Lung (tissue), 16 donors: Measurements from ENCODE around the gene POLR2L. TPM values are rescaled to one million over a fixed set of nuclear protein-coding genes. Genes with fewer than 3 reads are reported as not detected.

Source experiments
- ATAC-seq: fragments of 200-7000 bp; cut with Tn5 transposase; one replicate; pipeline ENCODE4 v1.9.1; 2020; ENCODE audit warnings: moderate number of reproducible peaks; ENCODE audit not compliant: insufficient read depth, low FRiP score
- DNase-seq, 3 donors: peaks; one replicate each; pipeline ENCODE4 v3.0.0-alpha.2; 2013 to 2017
- H3K27ac ChIP-seq, 2 donors: one replicate each; pipeline ENCODE4 v1.5.1; 2013; ENCODE audit warnings: mild to moderate bottlenecking in 2 of 2, moderate library complexity in 2 of 2, control low read depth in 1 of 2, inconsistent platforms in 1 of 2, low read depth in 1 of 2, low read length in 1 of 2
- H3K27me3 ChIP-seq, 3 donors: one replicate each; pipeline ENCODE4 v1.5.1; 2013; ENCODE audit warnings: low read length in 2 of 3; ENCODE audit not compliant: control insufficient read depth in 3 of 3, insufficient read depth in 3 of 3
- H3K36me3 ChIP-seq, 4 donors: one replicate each; pipeline ENCODE4 v1.5.1; 2013; ENCODE audit warnings: low read length in 4 of 4, mild to moderate bottlenecking in 1 of 4, moderate library complexity in 1 of 4; ENCODE audit not compliant: control insufficient read depth in 4 of 4, insufficient read depth in 4 of 4
- H3K4me1 ChIP-seq, 5 donors: one replicate each; pipeline ENCODE4 v1.5.1; 2013; ENCODE audit warnings: low read length in 5 of 5, mild to moderate bottlenecking in 2 of 5, moderate library complexity in 1 of 5; ENCODE audit not compliant: control insufficient read depth in 5 of 5, insufficient read depth in 5 of 5
- H3K4me3 ChIP-seq: one replicate; pipeline ENCODE4 v1.5.1; 2013; ENCODE audit warnings: mild to moderate bottlenecking, control low read depth, moderate library complexity
- H3K9ac ChIP-seq, 2 donors: one replicate each; pipeline ENCODE4 v1.5.1; 2013; ENCODE audit warnings: low read length in 2 of 2, control low read depth in 1 of 2; ENCODE audit not compliant: insufficient read depth in 1 of 2
- H3K9me3 ChIP-seq, 4 donors: one replicate each; pipeline ENCODE4 v1.5.1; 2013; ENCODE audit warnings: low read length in 3 of 4, mild to moderate bottlenecking in 1 of 4, moderate library complexity in 1 of 4; ENCODE audit not compliant: control insufficient read depth in 4 of 4, insufficient read depth in 3 of 4
- CTCF ChIP-seq: IDR thresholded peaks from 2 replicates; pipeline ENCODE4 v1.5.1; 2012; ENCODE audit warnings: mild to moderate bottlenecking; ENCODE audit errors: control extremely low read depth, extremely low read depth
- WGBS, 2 donors: extraction: QIAGEN DNeasy Blood & Tissue Kit; methylation state at CpG; one replicate each; pipeline ENCODE4 v1.1.7; 2013; 5-methylcytosine and 5-hydroxymethylcytosine counted together
- long read RNA-seq, 5 donors: transcript quantifications; one replicate each; lab custom pipeline, GENCODE V29; 2026
- polyA plus RNA-seq, 2 donors: library from polyadenylated mRNA; stranded (reverse); fragments of 200-250 nt; gene quantifications; one replicate each; pipeline ENCODE4 v1.2.1, GENCODE V29; 2013
- total RNA-seq, 2 donors: library from RNA; depleted of rRNA in 1 of 2; stranded (reverse); fragments of >200 nt in 1 of 2; gene quantifications; one replicate each; pipeline ENCODE4 v1.2.1, GENCODE V29; 2014 to 2021
- donor health status: control.
- donor health status: control.
- donor health status: Bipolar disorder and iron deficiency.
- donor health status: healthy.
- donor health status: DM: yes; HTN: yes; CAD: no.

The POLR2L gene
- 100 to 1,000 TPM; 144 to 155 TPM for total RNA-seq
- polyA plus RNA-seq: 100 to 1,000 TPM; 179 to 183 TPM
- long read RNA-seq, donor 1, transcript POLR2L-201 (2 exons, 892 nt): major isoform, 163 of 163 reads
- long read RNA-seq, donor 1, partial matches to known transcripts: 0 of 163 reads
- long read RNA-seq, donor 1, other reads (novel, unspliced or antisense): 0 of 163 reads
- long read RNA-seq, donor 2, transcript POLR2L-201 (2 exons, 892 nt): major isoform, 117 of 206 reads
- long read RNA-seq, donor 2, partial matches to known transcripts: 78 of 206 reads
- long read RNA-seq, donor 2, other reads (novel, unspliced or antisense): 11 of 206 reads
- long read RNA-seq, donor 3, transcript POLR2L-201 (2 exons, 892 nt): major isoform, 154 of 154 reads
- long read RNA-seq, donor 3, partial matches to known transcripts: 0 of 154 reads
- long read RNA-seq, donor 3, other reads (novel, unspliced or antisense): 0 of 154 reads
- long read RNA-seq, donor 4, transcript POLR2L-201 (2 exons, 892 nt): major isoform, 127 of 127 reads
- long read RNA-seq, donor 4, partial matches to known transcripts: 0 of 127 reads
- long read RNA-seq, donor 4, other reads (novel, unspliced or antisense): 0 of 127 reads
- long read RNA-seq, donor 5, transcript POLR2L-201 (2 exons, 892 nt): major isoform, 255 of 286 reads
- long read RNA-seq, donor 5, partial matches to known transcripts: 31 of 286 reads
- long read RNA-seq, donor 5, other reads (novel, unspliced or antisense): 0 of 286 reads

GRCh38 chr11:842370-843002 is at the start of gene POLR2L, which contains the start of gene TSPAN4:
Gene POLR2L, minus strand, starts transcription at chr11:842529. Its CDS starts 21 bp downstream, at chr11:842508.
Gene TSPAN4, plus strand, starts transcription at chr11:842852. Its CDS starts 7,453 bp downstream, at chr11:850305.
- H3K36me3 ChIP-seq: peaks cover 3 to 35% (median 10%) of the 10 kb centered on the region in 4 donors
- no peak within 1 kb of the TSS for H3K9ac ChIP-seq
- DNase-seq (peak; percentile 89 to 93 (median 89)), ATAC-seq (peak; percentile 75)
- TF ChIP-seq CTCF: no peak
- peak within 1 kb of the TSS; percentile 70 for H3K4me3 ChIP-seq
- H3K27ac ChIP-seq: peak within 1 kb of the TSS; percentile 95 to 97
- no peaks in the 10 kb centered on the region for H3K27me3 ChIP-seq
- no peaks in the 10 kb centered on the region for H3K9me3 ChIP-seq
- H3K4me1 ChIP-seq: peaks cover 6 to 42% (median 33%) of the 10 kb centered on the region in 5 donors
- WGBS, 2 donors: 0 to 1% methylated on average over 66 to 87 of the region's 87 CpGs

- Histone ChIP-seq H3K4me3 (no peak overlapping the region), H3K27me3 (no peaks in the 10 kb centered on the region), H3K4me1 (peaks cover 0 to 12% (median 0%) of the 10 kb centered on the region in 5 donors), H3K9ac (no peak overlapping the region), H3K9me3 (no peaks in the 10 kb centered on the region), H3K36me3 (peaks cover 0 to 25% (median 7%) of the 10 kb centered on the region in 4 donors), H3K27ac (no peak overlapping the region)
- TF ChIP-seq CTCF: no peak
- DNase-seq: peak in 2 of 3 donors; percentile 20 to 28
- WGBS, 2 donors: 82 to 88% methylated on average over 26 to 27 of the region's 27 CpGs
- no peak for ATAC-seq
Measured at GRCh38 chr11:890794-891540, 48.6 kb upstream of the POLR2L start.

- WGBS, 2 donors: 91 to 96% methylated on average over 32 of the region's 32 CpGs
- DNase-seq: no peak
- Histone ChIP-seq H3K27me3 (no peaks in the 10 kb centered on the region), H3K9ac (no peak overlapping the region), H3K27ac (no peak overlapping the region), H3K9me3 (no peaks in the 10 kb centered on the region), H3K4me1 (peaks cover 0 to 12% (median 0%) of the 10 kb centered on the region in 5 donors), H3K36me3 (peaks cover 0 to 26% (median 7%) of the 10 kb centered on the region in 4 donors), H3K4me3 (no peak overlapping the region)
- no peak for ATAC-seq
- no peak for TF ChIP-seq CTCF
Measured at GRCh38 chr11:889687-890475, 47.6 kb upstream of the POLR2L start.
